HEK293 (cell line): ENCODE measurements around the gene STAT5B.

ENCODE experiments used
- CTCF ChIA-PET: fragments of 350-600 bp; formaldehyde crosslinking; extraction: SDS; loops from one replicate; lab custom pipeline; 2021; ENCODE audit warnings: antibody characterized with exemption; lab: Yijun Ruan, JAX
- POLR2A ChIA-PET: fragments of 300-600 bp; formaldehyde crosslinking; extraction: SDS; loops from one replicate; lab custom pipeline; 2020; ENCODE audit warnings: antibody characterized with exemption, inconsistent platforms; lab: Yijun Ruan, JAX
- H3K27ac ChIP-seq: fragments of 200-500 bp; sonication (Bioruptor generic); 2 replicates; pipeline ENCODE4 v1.5.1; 2014; ENCODE audit warnings: low read depth, low read length, control low read depth, inconsistent platforms; ENCODE audit errors: extremely low read depth
- H3K36me3 ChIP-seq, 2 experiments: fragments of 200-500 bp in 1 of 2; sonication (Bioruptor generic) in 1 of 2; 1 replicate in 1 of 2; 2 replicates in 1 of 2; pipeline ENCODE4 v1.5.1; 2014 to 2017; ENCODE audit warnings: inconsistent platforms in 2 of 2, low read length in 2 of 2; ENCODE audit not compliant: control insufficient read depth in 2 of 2, insufficient read depth in 1 of 2
- H3K4me1 ChIP-seq: fragments of 200-500 bp; sonication (Bioruptor generic); 2 replicates; pipeline ENCODE4 v1.5.1; 2014; ENCODE audit warnings: mild to moderate bottlenecking, low read length, inconsistent platforms; ENCODE audit not compliant: control insufficient read depth, insufficient read depth
- H3K4me3 ChIP-seq: 2 replicates; pipeline ENCODE4 v1.5.1; 2011; ENCODE audit warnings: low read depth, mild to moderate bottlenecking, control low read depth, low read length, moderate library complexity
- H3K9me3 ChIP-seq: fragments of 200-500 bp; sonication (Bioruptor generic); 2 replicates; pipeline ENCODE4 v1.5.1; 2014; ENCODE audit warnings: low read depth, low read length, inconsistent platforms; ENCODE audit not compliant: control insufficient read depth, insufficient read depth
- GLIS1 ChIP-seq: fragments of 450-650 bp; formaldehyde crosslinking; IDR thresholded peaks from 2 replicates; pipeline ENCODE4 v1.5.1; 2016; ENCODE audit warnings: missing biosample characterization, missing genetic modification characterization
- TRIM28 ChIP-seq: IDR thresholded peaks from 2 replicates; pipeline ENCODE4 v1.6.1; 2011; ENCODE audit warnings: low read length, control low read depth, borderline replicate concordance
- ZBTB48 ChIP-seq: fragments of 450-650 bp; formaldehyde crosslinking; IDR thresholded peaks from 2 replicates; pipeline ENCODE4 v1.5.1; 2016; ENCODE audit warnings: missing biosample characterization, missing genetic modification characterization
- ZNF133 ChIP-seq: fragments of 450-650 bp; formaldehyde crosslinking; IDR thresholded peaks from 2 replicates; pipeline ENCODE4 v1.5.1; 2016; ENCODE audit warnings: missing biosample characterization, missing genetic modification characterization
- ZNF324 ChIP-seq: fragments of 450-650 bp; formaldehyde crosslinking; IDR thresholded peaks from 2 replicates; pipeline ENCODE4 v1.5.1; 2016; ENCODE audit warnings: missing biosample characterization, missing genetic modification characterization
- ZNF350 ChIP-seq: fragments of 450-650 bp; formaldehyde crosslinking; IDR thresholded peaks from 2 replicates; pipeline ENCODE4 v1.5.0; 2017; ENCODE audit warnings: missing biosample characterization, mild to moderate bottlenecking, missing genetic modification characterization
- ZNF391 ChIP-seq: fragments of 450-650 bp; formaldehyde crosslinking; IDR thresholded peaks from 2 replicates; pipeline ENCODE4 v1.5.1; 2016; ENCODE audit warnings: low read depth, missing biosample characterization, missing genetic modification characterization, borderline replicate concordance
- ZNF416 ChIP-seq: fragments of 450-650 bp; formaldehyde crosslinking; IDR thresholded peaks from 2 replicates; pipeline ENCODE4 v1.5.1; 2016; ENCODE audit warnings: missing biosample characterization, missing genetic modification characterization
- ZNF664 ChIP-seq: fragments of 450-650 bp; formaldehyde crosslinking; IDR thresholded peaks from 2 replicates; pipeline ENCODE4 v1.5.1; 2016; ENCODE audit warnings: missing biosample characterization, missing genetic modification characterization
- ZNF776 ChIP-seq: fragments of 450-650 bp; formaldehyde crosslinking; IDR thresholded peaks from 2 replicates; pipeline ENCODE4 v1.5.0; 2017; ENCODE audit warnings: missing biosample characterization, missing genetic modification characterization, borderline replicate concordance
- TF ChIP-seq, protein P1 (sequence below): fragments of 450-650 bp; formaldehyde crosslinking; IDR thresholded peaks from 2 replicates; pipeline ENCODE4 v1.5.1; 2017; ENCODE audit warnings: missing biosample characterization, missing genetic modification characterization
- TF ChIP-seq, protein P2 (sequence below): fragments of 450-650 bp; formaldehyde crosslinking; IDR thresholded peaks from 2 replicates; pipeline ENCODE4 v1.5.1; 2016; ENCODE audit warnings: missing biosample characterization, missing genetic modification characterization
- TF ChIP-seq, protein P3 (sequence below): fragments of 450-650 bp; formaldehyde crosslinking; IDR thresholded peaks from 2 replicates; pipeline ENCODE4 v1.5.1; 2016; ENCODE audit warnings: missing biosample characterization, missing genetic modification characterization
- TF ChIP-seq, protein P4 (sequence below): fragments of 450-650 bp; formaldehyde crosslinking; IDR thresholded peaks from 2 replicates; pipeline ENCODE4 v1.5.1; 2017; ENCODE audit warnings: missing biosample characterization, missing genetic modification characterization

The STAT5B gene

DNA sequence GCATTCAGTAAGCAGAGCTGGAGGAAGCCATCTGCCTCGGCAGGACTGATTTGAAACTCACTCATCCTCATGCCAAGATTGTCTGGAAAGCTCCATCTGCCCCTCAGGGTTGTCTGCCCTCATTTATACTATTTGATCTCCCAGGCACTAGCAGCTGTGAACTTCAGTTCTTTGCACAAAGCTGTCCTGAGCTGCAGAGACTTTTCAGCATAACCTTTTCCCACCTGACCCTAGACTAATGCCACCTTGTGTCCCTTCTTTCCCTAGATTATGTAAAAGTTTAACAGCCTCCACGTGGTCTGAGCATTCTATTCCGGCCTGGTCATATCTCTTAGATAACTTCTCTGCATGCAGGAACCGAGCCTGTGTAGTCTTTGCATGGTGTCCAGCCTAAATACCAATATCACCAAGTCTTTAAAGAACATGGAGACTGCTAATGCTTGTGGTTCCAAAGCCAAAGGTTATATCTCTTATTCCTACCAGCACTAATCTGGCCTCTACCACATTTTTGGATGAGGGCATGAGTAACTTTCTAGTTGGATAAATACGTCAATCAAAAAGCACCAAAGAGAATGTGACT is 41.2 kb upstream of the STAT5B start (continued):
- TF ChIP-seq, protein P1, sequence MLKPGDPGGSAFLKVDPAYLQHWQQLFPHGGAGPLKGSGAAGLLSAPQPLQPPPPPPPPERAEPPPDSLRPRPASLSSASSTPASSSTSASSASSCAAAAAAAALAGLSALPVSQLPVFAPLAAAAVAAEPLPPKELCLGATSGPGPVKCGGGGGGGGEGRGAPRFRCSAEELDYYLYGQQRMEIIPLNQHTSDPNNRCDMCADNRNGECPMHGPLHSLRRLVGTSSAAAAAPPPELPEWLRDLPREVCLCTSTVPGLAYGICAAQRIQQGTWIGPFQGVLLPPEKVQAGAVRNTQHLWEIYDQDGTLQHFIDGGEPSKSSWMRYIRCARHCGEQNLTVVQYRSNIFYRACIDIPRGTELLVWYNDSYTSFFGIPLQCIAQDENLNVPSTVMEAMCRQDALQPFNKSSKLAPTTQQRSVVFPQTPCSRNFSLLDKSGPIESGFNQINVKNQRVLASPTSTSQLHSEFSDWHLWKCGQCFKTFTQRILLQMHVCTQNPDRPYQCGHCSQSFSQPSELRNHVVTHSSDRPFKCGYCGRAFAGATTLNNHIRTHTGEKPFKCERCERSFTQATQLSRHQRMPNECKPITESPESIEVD: no peak
- TF ChIP-seq ZNF776 (no peak), ZBTB48 (no peak), ZNF664 (tag by site-specific recombination) (no peak), TRIM28 (no peak), ZNF416 (tag by site-specific recombination) (no peak), GLIS1 (tag by site-specific recombination) (no peak), ZNF350 (no peak)
- TF ChIP-seq, protein P2, sequence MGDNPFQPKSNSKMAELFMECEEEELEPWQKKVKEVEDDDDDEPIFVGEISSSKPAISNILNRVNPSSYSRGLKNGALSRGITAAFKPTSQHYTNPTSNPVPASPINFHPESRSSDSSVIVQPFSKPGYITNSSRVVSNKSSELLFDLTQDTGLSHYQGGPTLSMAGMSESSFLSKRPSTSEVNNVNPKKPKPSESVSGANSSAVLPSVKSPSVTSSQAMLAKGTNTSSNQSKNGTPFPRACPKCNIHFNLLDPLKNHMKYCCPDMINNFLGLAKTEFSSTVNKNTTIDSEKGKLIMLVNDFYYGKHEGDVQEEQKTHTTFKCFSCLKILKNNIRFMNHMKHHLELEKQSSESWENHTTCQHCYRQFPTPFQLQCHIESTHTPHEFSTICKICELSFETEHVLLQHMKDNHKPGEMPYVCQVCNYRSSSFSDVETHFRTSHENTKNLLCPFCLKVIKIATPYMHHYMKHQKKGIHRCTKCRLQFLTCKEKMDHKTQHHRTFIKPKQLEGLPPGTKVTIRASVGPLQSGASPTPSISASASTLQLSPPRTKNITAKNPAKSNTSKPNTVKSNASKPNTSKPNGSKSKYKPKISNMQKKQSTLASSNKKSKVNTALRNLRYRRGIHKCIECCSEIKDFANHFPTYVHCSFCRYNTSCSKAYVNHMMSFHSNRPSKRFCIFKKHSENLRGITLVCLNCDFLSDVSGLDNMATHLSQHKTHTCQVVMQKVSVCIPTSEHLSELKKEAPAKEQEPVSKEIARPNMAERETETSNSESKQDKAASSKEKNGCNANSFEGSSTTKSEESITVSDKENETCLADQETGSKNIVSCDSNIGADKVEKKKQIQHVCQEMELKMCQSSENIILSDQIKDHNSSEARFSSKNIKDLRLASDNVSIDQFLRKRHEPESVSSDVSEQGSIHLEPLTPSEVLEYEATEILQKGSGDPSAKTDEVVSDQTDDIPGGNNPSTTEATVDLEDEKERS (tag by site-specific recombination): no peak
- TF ChIP-seq, protein P3, sequence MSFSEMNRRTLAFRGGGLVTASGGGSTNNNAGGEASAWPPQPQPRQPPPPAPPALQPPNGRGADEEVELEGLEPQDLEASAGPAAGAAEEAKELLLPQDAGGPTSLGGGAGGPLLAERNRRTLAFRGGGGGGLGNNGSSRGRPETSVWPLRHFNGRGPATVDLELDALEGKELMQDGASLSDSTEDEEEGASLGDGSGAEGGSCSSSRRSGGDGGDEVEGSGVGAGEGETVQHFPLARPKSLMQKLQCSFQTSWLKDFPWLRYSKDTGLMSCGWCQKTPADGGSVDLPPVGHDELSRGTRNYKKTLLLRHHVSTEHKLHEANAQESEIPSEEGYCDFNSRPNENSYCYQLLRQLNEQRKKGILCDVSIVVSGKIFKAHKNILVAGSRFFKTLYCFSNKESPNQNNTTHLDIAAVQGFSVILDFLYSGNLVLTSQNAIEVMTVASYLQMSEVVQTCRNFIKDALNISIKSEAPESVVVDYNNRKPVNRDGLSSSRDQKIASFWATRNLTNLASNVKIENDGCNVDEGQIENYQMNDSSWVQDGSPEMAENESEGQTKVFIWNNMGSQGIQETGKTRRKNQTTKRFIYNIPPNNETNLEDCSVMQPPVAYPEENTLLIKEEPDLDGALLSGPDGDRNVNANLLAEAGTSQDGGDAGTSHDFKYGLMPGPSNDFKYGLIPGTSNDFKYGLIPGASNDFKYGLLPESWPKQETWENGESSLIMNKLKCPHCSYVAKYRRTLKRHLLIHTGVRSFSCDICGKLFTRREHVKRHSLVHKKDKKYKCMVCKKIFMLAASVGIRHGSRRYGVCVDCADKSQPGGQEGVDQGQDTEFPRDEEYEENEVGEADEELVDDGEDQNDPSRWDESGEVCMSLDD (tag by site-specific recombination): no peak
- TF ChIP-seq, protein P4, sequence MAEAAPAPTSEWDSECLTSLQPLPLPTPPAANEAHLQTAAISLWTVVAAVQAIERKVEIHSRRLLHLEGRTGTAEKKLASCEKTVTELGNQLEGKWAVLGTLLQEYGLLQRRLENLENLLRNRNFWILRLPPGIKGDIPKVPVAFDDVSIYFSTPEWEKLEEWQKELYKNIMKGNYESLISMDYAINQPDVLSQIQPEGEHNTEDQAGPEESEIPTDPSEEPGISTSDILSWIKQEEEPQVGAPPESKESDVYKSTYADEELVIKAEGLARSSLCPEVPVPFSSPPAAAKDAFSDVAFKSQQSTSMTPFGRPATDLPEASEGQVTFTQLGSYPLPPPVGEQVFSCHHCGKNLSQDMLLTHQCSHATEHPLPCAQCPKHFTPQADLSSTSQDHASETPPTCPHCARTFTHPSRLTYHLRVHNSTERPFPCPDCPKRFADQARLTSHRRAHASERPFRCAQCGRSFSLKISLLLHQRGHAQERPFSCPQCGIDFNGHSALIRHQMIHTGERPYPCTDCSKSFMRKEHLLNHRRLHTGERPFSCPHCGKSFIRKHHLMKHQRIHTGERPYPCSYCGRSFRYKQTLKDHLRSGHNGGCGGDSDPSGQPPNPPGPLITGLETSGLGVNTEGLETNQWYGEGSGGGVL (tag by site-specific recombination): no peak

DNA sequence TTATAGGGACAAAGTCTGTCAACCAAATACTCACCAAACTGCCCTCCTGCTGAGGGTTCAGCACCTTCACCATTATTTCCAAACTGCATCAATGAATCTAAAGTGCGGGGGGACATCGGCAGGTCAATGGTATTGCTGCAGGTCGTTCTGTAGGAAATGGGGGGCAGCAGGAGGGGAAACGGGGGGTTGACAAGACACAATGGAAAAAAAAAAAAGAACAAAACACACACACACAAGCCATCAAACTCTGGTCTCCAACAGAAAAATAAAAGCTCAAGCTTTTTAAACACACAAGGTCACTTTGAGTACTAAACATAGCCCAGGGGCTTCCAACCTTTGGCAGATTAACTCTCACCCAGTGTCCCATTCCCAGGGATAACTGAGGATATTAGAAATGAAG is 40.6 kb upstream of the STAT5B start:
- CTCF ChIA-PET: interaction anchor here (0.6 to 22.0 kb wide), 2 partner anchors 48 to 87 kb away, joined by 6 to 378 read pairs; no protein-coding TSS in a partner anchor
- Histone ChIP-seq H3K36me3 (peaks cover 21 to 64% of the 10 kb centered on the region in 2 experiments), H3K27ac (no peak overlapping the region), H3K4me3 (no peak overlapping the region), H3K9me3 (no peaks in the 10 kb centered on the region), H3K4me1 (peaks cover 2% of the 10 kb centered on the region)
- POLR2A ChIA-PET: no interaction called here
- no peak for TF ChIP-seq ZNF133 (tag by site-specific recombination)
- no peak for TF ChIP-seq ZNF324 (tag by site-specific recombination)
- TF ChIP-seq ZNF391 (tag by site-specific recombination): no peak
